ENCODE measurements around the gene KLF15. TPM values are rescaled to one million over a fixed set of nuclear protein-coding genes. Genes with fewer than 3 reads are reported as not detected.

KLF15 gene
- total and polyA plus RNA-seq, 2 of the 4 experiments (the other 2 are of a cell fraction) = 0.18 to 0.24 TPM

DNA sequence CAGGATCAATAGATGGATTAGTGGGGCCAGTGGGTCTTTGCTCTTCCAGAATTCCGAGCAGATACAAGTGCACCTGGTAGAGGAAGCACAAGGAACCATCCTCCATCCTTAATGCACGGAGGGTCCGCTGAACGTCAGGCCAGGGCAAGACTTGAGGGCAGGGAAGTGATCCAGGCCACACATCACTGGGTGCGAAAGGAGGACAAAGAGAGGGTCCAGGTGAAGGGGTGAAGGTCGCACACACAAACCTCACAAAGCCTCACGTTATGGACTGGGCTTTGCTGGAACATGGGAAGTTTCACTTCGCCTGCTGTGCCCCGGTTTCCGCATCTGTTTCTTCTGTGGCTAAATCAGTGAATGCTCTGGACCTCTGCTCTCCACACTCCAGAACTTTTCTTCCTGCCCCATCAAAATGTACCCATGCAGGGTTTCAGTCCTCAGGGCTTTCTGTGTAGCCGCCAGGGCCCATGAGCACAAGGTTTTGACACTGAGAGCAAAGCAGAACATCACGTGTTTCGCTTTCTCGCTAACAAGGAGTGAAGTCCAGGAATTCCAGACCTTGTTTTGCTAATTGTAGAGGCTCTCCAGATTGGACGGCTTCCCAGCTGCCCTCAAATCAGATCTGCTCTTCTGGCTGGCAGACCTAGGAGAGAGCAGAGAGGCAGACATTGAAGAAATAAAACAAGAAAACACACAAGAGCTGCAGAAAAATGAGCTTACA, 56.3 kb downstream of the KLF15 start:
- ATAC-seq (ENCODE audit: low read depth) = no peak
- dilution Hi-C loops (cut with HindIII; ENCODE audit: low sequenced_read_pairs, unreplicated experiment) = no loop called here

More for the DNA sequence above, 56.3 kb downstream of the KLF15 start:
- Histone ChIP-seq H2AK5ac (ENCODE audit: low read depth, low read length) (no peak overlapping the region), H3K79me1 (ENCODE audit: low read depth in 1 of 2, low read length in 2 of 2) (no peaks in the 10 kb centered on the region), H4K8ac (ENCODE audit: low read depth in 2 of 2, low read length in 2 of 2) (no peak overlapping the region), H3K14ac (replicated peaks; ENCODE audit: low read depth, low read length) (no peak overlapping the region), H3K23ac (ENCODE audit: low read depth, low read length) (no peak overlapping the region), H2BK120ac (ENCODE audit: low read depth, low read length) (no peak overlapping the region), H3K27ac (ENCODE audit: insufficient read depth, low read length) (no peak overlapping the region), H2BK15ac (ENCODE audit: low read depth, low read length) (no peak overlapping the region), H2BK20ac (ENCODE audit: low read depth, low read length) (no peak overlapping the region), H2BK5ac (ENCODE audit: low read depth, low read length, poor library complexity, severe bottlenecking) (no peak overlapping the region), H2AFZ (replicated peaks; ENCODE audit: low read length, poor library complexity) (peak overlapping the region; percentile 58), H3K4me3 (ENCODE audit: insufficient read depth, low read depth, low read length) (no peak overlapping the region), H4K91ac (ENCODE audit: insufficient read depth, low read depth, low read length) (no peak overlapping the region), H3K4me2 (ENCODE audit: low read depth, low read length) (no peak overlapping the region), H3K9me1 (ENCODE audit: insufficient read depth, low read length) (peaks cover 4% of the 10 kb centered on the region; the same call in 1 of the 2 replicates), H3K9me3 (ENCODE audit: control insufficient read depth, insufficient read depth, low read length) (no peaks in the 10 kb centered on the region), H3K9ac (ENCODE audit: low read depth, low read length) (no peak overlapping the region), H3K4me1 (ENCODE audit: control insufficient read depth, insufficient read depth, low read length) (peaks cover 8% of the 10 kb centered on the region), H4K5ac (ENCODE audit: low read depth, low read length) (no peak overlapping the region), H4K20me1 (ENCODE audit: insufficient read depth, low read length) (no peaks in the 10 kb centered on the region), H3K18ac (ENCODE audit: low read depth, low read length) (no peak overlapping the region), H3K4ac (ENCODE audit: low read depth, low read length) (no peak overlapping the region), H3K56ac (ENCODE audit: extremely low read depth, insufficient read depth, low read length) (no peak overlapping the region), H3K36me3 (ENCODE audit: control insufficient read depth, insufficient read depth, low read length) (no peaks in the 10 kb centered on the region), H2AK9ac (replicated peaks; ENCODE audit: low read depth, low read length, poor library complexity) (no peak overlapping the region), H3K27me3 (ENCODE audit: control insufficient read depth, insufficient read depth, low read length) (no peaks in the 10 kb centered on the region)
- no peak for TF ChIP-seq CHD1 (IDR thresholded peaks at IDR 0.05; ENCODE audit: low read depth, low read length)
- no peak for TF ChIP-seq SMC3 (IDR thresholded peaks at IDR 0.05; ENCODE audit: low read depth, low read length)
- TF ChIP-seq, protein P1, sequence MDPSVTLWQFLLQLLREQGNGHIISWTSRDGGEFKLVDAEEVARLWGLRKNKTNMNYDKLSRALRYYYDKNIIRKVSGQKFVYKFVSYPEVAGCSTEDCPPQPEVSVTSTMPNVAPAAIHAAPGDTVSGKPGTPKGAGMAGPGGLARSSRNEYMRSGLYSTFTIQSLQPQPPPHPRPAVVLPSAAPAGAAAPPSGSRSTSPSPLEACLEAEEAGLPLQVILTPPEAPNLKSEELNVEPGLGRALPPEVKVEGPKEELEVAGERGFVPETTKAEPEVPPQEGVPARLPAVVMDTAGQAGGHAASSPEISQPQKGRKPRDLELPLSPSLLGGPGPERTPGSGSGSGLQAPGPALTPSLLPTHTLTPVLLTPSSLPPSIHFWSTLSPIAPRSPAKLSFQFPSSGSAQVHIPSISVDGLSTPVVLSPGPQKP (IDR thresholded peaks at IDR 0.05; ENCODE audit: borderline replicate concordance, low read depth, low read length) = no peak
- TF ChIP-seq MXI1 (IDR thresholded peaks at IDR 0.05; ENCODE audit: borderline replicate concordance, low read depth, low read length) = no peak
- TF ChIP-seq, protein P2, sequence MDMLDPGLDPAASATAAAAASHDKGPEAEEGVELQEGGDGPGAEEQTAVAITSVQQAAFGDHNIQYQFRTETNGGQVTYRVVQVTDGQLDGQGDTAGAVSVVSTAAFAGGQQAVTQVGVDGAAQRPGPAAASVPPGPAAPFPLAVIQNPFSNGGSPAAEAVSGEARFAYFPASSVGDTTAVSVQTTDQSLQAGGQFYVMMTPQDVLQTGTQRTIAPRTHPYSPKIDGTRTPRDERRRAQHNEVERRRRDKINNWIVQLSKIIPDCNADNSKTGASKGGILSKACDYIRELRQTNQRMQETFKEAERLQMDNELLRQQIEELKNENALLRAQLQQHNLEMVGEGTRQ (IDR thresholded peaks at IDR 0.05; ENCODE audit: low read depth, low read length) = no peak
- TF ChIP-seq, protein P3, sequence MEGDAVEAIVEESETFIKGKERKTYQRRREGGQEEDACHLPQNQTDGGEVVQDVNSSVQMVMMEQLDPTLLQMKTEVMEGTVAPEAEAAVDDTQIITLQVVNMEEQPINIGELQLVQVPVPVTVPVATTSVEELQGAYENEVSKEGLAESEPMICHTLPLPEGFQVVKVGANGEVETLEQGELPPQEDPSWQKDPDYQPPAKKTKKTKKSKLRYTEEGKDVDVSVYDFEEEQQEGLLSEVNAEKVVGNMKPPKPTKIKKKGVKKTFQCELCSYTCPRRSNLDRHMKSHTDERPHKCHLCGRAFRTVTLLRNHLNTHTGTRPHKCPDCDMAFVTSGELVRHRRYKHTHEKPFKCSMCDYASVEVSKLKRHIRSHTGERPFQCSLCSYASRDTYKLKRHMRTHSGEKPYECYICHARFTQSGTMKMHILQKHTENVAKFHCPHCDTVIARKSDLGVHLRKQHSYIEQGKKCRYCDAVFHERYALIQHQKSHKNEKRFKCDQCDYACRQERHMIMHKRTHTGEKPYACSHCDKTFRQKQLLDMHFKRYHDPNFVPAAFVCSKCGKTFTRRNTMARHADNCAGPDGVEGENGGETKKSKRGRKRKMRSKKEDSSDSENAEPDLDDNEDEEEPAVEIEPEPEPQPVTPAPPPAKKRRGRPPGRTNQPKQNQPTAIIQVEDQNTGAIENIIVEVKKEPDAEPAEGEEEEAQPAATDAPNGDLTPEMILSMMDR (conservative IDR thresholded peaks at IDR 0.05; ENCODE audit: low read depth, low read length) = no peak
- no peak for TF ChIP-seq RCOR1 (IDR thresholded peaks at IDR 0.05; ENCODE audit: insufficient replicate concordance, low read length)
- no peak for TF ChIP-seq RFX5 (IDR thresholded peaks at IDR 0.05; ENCODE audit: low read depth, low read length)
- WGBS, 2 experiments (ENCODE audit: extremely low coverage in 2 of 2, insufficient read length in 1 of 2) = 100% methylated on average over 2 of the region's 15 CpGs; no CpG with 5 or more reads in 1 of the 2 experiments
- CTCF ChIA-PET = no interaction called here
- no TSS peak for BruUV-seq (replicated peaks)
- POLR2A ChIA-PET (ENCODE audit: unreplicated experiment) = no interaction called here
- DNase-seq = no peak
- in situ Hi-C loops (cut with MboI; ENCODE audit: low sequenced_read_pairs) (no loop called here), intact Hi-C loops (cut with micrococcal nuclease) (no loop called here)
